ENCODE data around the gene NMNAT1. TPM values are rescaled to one million over a fixed set of nuclear protein-coding genes. Genes with fewer than 3 reads are reported as not detected.

NMNAT1 gene
- total RNA-seq, 1 experiment from 2014 or later: 2.3 TPM

DNA sequence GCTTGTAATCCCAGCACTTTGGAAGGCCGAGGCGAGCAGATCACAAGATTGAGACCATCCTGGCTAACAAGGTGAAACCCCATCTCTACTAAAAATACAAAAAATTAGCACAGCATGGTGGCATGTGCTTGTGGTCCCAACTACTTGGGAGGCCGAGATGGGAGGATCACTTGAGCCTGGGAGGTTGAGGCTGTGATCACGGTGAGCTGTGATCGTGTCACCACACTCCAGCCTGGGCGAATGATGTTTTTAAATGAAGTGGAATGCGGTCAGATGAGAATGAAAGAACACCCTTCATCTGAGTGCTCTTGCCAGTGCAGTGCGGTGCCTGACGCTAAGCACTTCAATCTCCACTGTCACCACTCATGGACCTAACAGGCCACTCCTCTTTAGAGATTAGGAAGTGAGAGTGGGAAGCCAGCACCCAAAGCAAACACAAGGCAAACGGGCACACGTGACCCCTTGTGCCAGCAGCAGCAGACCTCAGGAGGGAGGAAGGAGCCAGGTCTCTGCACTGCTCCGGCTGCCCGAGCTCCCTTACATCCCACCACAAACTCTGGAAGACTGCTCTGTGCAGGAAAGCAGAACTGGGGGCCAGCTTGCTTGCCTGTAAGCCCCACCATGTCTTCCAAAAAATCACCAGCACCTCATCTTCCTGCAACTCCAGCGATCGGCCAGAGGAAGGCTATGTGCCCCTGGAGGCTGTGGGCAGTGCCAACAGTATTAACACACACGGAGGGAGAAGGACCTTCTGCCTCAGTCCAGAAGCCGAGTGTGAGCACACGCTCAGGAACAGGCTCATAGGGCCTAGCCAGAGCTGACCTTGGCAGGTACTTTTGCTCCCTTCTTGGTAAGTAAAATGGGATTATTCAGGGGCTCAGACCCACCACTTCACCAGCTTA, 42.9 kb upstream of the NMNAT1 start:
- Mint-ChIP-seq H3K4me3 (no peak overlapping the region), H3K27me3 (ENCODE audit: low read depth) (no peaks in the 10 kb centered on the region), H3K9me3 (no peaks in the 10 kb centered on the region), H3K4me1 (peaks cover 4% of the 10 kb centered on the region), H3K36me3 (no peaks in the 10 kb centered on the region), H3K27ac (peak overlapping the region; percentile 64; the same call in 1 of the 2 replicates)
- DNase-seq (ENCODE audit: low spot score): no peak
- POLR2A ChIA-PET: no interaction called here
- CTCF ChIA-PET: interaction anchor here (1.0 kb wide), 1 partner anchor 90 kb away, joined by 3 read pairs; no protein-coding TSS in a partner anchor
- TF ChIP-seq EMX1 (CRISPR knock-in tag; IDR thresholded peaks at IDR 0.05): no peak
- TF ChIP-seq SP1 (CRISPR knock-in tag; conservative IDR thresholded peaks at IDR 0.05): no peak
- TF ChIP-seq, protein P1, sequence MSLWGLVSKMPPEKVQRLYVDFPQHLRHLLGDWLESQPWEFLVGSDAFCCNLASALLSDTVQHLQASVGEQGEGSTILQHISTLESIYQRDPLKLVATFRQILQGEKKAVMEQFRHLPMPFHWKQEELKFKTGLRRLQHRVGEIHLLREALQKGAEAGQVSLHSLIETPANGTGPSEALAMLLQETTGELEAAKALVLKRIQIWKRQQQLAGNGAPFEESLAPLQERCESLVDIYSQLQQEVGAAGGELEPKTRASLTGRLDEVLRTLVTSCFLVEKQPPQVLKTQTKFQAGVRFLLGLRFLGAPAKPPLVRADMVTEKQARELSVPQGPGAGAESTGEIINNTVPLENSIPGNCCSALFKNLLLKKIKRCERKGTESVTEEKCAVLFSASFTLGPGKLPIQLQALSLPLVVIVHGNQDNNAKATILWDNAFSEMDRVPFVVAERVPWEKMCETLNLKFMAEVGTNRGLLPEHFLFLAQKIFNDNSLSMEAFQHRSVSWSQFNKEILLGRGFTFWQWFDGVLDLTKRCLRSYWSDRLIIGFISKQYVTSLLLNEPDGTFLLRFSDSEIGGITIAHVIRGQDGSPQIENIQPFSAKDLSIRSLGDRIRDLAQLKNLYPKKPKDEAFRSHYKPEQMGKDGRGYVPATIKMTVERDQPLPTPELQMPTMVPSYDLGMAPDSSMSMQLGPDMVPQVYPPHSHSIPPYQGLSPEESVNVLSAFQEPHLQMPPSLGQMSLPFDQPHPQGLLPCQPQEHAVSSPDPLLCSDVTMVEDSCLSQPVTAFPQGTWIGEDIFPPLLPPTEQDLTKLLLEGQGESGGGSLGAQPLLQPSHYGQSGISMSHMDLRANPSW (CRISPR knock-in tag; conservative IDR thresholded peaks at IDR 0.05; ENCODE audit: low read depth): no peak
- TF ChIP-seq GRHL2 (CRISPR knock-in tag; IDR thresholded peaks at IDR 0.05; ENCODE audit: insufficient replicate concordance, severe bottlenecking): no peak
- no peak for TF ChIP-seq ZNF121 (CRISPR knock-in tag; IDR thresholded peaks at IDR 0.05)
- TF ChIP-seq HMGA2 (CRISPR knock-in tag; IDR thresholded peaks at IDR 0.05): no peak
- TF ChIP-seq CBFB (CRISPR knock-in tag; IDR thresholded peaks at IDR 0.05; ENCODE audit: low read depth): no peak
- TF ChIP-seq, protein P2, sequence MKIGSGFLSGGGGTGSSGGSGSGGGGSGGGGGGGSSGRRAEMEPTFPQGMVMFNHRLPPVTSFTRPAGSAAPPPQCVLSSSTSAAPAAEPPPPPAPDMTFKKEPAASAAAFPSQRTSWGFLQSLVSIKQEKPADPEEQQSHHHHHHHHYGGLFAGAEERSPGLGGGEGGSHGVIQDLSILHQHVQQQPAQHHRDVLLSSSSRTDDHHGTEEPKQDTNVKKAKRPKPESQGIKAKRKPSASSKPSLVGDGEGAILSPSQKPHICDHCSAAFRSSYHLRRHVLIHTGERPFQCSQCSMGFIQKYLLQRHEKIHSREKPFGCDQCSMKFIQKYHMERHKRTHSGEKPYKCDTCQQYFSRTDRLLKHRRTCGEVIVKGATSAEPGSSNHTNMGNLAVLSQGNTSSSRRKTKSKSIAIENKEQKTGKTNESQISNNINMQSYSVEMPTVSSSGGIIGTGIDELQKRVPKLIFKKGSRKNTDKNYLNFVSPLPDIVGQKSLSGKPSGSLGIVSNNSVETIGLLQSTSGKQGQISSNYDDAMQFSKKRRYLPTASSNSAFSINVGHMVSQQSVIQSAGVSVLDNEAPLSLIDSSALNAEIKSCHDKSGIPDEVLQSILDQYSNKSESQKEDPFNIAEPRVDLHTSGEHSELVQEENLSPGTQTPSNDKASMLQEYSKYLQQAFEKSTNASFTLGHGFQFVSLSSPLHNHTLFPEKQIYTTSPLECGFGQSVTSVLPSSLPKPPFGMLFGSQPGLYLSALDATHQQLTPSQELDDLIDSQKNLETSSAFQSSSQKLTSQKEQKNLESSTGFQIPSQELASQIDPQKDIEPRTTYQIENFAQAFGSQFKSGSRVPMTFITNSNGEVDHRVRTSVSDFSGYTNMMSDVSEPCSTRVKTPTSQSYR (CRISPR knock-in tag; IDR thresholded peaks at IDR 0.05): no peak
- TF ChIP-seq, protein P3, sequence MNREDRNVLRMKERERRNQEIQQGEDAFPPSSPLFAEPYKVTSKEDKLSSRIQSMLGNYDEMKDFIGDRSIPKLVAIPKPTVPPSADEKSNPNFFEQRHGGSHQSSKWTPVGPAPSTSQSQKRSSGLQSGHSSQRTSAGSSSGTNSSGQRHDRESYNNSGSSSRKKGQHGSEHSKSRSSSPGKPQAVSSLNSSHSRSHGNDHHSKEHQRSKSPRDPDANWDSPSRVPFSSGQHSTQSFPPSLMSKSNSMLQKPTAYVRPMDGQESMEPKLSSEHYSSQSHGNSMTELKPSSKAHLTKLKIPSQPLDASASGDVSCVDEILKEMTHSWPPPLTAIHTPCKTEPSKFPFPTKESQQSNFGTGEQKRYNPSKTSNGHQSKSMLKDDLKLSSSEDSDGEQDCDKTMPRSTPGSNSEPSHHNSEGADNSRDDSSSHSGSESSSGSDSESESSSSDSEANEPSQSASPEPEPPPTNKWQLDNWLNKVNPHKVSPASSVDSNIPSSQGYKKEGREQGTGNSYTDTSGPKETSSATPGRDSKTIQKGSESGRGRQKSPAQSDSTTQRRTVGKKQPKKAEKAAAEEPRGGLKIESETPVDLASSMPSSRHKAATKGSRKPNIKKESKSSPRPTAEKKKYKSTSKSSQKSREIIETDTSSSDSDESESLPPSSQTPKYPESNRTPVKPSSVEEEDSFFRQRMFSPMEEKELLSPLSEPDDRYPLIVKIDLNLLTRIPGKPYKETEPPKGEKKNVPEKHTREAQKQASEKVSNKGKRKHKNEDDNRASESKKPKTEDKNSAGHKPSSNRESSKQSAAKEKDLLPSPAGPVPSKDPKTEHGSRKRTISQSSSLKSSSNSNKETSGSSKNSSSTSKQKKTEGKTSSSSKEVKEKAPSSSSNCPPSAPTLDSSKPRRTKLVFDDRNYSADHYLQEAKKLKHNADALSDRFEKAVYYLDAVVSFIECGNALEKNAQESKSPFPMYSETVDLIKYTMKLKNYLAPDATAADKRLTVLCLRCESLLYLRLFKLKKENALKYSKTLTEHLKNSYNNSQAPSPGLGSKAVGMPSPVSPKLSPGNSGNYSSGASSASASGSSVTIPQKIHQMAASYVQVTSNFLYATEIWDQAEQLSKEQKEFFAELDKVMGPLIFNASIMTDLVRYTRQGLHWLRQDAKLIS (CRISPR knock-in tag; IDR thresholded peaks at IDR 0.05; ENCODE audit: borderline replicate concordance): no peak
- TF ChIP-seq, protein P4, sequence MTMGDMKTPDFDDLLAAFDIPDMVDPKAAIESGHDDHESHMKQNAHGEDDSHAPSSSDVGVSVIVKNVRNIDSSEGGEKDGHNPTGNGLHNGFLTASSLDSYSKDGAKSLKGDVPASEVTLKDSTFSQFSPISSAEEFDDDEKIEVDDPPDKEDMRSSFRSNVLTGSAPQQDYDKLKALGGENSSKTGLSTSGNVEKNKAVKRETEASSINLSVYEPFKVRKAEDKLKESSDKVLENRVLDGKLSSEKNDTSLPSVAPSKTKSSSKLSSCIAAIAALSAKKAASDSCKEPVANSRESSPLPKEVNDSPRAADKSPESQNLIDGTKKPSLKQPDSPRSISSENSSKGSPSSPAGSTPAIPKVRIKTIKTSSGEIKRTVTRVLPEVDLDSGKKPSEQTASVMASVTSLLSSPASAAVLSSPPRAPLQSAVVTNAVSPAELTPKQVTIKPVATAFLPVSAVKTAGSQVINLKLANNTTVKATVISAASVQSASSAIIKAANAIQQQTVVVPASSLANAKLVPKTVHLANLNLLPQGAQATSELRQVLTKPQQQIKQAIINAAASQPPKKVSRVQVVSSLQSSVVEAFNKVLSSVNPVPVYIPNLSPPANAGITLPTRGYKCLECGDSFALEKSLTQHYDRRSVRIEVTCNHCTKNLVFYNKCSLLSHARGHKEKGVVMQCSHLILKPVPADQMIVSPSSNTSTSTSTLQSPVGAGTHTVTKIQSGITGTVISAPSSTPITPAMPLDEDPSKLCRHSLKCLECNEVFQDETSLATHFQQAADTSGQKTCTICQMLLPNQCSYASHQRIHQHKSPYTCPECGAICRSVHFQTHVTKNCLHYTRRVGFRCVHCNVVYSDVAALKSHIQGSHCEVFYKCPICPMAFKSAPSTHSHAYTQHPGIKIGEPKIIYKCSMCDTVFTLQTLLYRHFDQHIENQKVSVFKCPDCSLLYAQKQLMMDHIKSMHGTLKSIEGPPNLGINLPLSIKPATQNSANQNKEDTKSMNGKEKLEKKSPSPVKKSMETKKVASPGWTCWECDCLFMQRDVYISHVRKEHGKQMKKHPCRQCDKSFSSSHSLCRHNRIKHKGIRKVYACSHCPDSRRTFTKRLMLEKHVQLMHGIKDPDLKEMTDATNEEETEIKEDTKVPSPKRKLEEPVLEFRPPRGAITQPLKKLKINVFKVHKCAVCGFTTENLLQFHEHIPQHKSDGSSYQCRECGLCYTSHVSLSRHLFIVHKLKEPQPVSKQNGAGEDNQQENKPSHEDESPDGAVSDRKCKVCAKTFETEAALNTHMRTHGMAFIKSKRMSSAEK (CRISPR knock-in tag; IDR thresholded peaks at IDR 0.05; ENCODE audit: borderline replicate concordance): no peak
- TF ChIP-seq TCF7 (CRISPR knock-in tag; IDR thresholded peaks at IDR 0.05; ENCODE audit: low read depth): no peak
- TF ChIP-seq, protein P5, sequence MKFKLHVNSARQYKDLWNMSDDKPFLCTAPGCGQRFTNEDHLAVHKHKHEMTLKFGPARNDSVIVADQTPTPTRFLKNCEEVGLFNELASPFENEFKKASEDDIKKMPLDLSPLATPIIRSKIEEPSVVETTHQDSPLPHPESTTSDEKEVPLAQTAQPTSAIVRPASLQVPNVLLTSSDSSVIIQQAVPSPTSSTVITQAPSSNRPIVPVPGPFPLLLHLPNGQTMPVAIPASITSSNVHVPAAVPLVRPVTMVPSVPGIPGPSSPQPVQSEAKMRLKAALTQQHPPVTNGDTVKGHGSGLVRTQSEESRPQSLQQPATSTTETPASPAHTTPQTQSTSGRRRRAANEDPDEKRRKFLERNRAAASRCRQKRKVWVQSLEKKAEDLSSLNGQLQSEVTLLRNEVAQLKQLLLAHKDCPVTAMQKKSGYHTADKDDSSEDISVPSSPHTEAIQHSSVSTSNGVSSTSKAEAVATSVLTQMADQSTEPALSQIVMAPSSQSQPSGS (CRISPR knock-in tag; IDR thresholded peaks at IDR 0.05; ENCODE audit: borderline replicate concordance, low read depth): no peak
- TF ChIP-seq, protein P6, sequence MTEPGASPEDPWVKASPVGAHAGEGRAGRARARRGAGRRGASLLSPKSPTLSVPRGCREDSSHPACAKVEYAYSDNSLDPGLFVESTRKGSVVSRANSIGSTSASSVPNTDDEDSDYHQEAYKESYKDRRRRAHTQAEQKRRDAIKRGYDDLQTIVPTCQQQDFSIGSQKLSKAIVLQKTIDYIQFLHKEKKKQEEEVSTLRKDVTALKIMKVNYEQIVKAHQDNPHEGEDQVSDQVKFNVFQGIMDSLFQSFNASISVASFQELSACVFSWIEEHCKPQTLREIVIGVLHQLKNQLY (CRISPR knock-in tag; IDR thresholded peaks at IDR 0.05): no peak
- TF ChIP-seq, protein P7, sequence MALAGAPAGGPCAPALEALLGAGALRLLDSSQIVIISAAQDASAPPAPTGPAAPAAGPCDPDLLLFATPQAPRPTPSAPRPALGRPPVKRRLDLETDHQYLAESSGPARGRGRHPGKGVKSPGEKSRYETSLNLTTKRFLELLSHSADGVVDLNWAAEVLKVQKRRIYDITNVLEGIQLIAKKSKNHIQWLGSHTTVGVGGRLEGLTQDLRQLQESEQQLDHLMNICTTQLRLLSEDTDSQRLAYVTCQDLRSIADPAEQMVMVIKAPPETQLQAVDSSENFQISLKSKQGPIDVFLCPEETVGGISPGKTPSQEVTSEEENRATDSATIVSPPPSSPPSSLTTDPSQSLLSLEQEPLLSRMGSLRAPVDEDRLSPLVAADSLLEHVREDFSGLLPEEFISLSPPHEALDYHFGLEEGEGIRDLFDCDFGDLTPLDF (CRISPR knock-in tag; IDR thresholded peaks at IDR 0.05): no peak
- no peak for ATAC-seq

Data from WTC11 (cell line).